Coronary artery (tissue), 2 donors: ENCODE results near the gene USP4.

Experiments used
- DNase-seq: peaks from one replicate; pipeline ENCODE4 v3.0.0-alpha.2; 2017; ENCODE audit warnings: low spot score
- H3K27ac ChIP-seq, 2 donors: fragments of 200-600 bp; sonication (generic); one replicate each; pipeline ENCODE4 v1.5.1; 2016 to 2019
- H3K4me3 ChIP-seq: fragments of 200-600 bp; sonication (generic); 2 replicates; pipeline ENCODE4 v1.5.1; 2016; ENCODE audit warnings: mild to moderate bottlenecking, moderate library complexity
- CTCF ChIP-seq: fragments of 200-600 bp; sonication (generic); IDR thresholded peaks from one replicate; pipeline ENCODE4 v1.5.1; 2019; ENCODE audit warnings: antibody characterized with exemption

USP4 gene

GRCh38 chr3:49339941-49340800, at the start of gene USP4:
Gene USP4, minus strand, starts transcription at chr3:49340053. Its CDS starts 29 bp downstream, at chr3:49340024.
- H3K4me3 ChIP-seq = peak within 1 kb of the TSS; percentile 86
- peak within 1 kb of the TSS; percentile 92 to 95 for H3K27ac ChIP-seq
- TF ChIP-seq CTCF = no peak
- DNase-seq = peak; percentile 90

DNA sequence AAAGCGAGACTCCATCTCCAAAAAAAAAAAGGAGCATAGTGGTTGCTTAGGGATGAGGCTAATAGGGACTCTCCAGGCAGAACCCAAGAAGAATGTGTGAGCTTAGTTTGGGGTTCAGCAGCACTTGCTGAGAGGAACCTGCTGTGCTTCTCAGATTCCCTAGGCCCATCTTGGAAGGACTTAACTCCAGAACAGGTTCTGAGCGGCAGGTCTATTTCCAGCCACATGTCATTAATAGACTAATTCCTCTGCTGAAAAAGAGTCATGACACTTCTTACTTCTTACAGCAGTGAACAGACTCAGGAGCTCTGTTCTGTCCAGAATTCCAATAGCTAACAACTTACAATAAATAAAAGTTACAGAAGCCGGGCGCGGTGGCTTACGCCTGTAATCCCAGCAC, 49.4 kb upstream of the USP4 start:
- DNase-seq = no peak
- no peak for TF ChIP-seq CTCF
- Histone ChIP-seq H3K27ac (peak overlapping the region in 1 of 2 donors; percentile 11), H3K4me3 (no peak overlapping the region)

- Histone ChIP-seq H3K4me3 (no peak overlapping the region), H3K27ac (no peak overlapping the region)
- DNase-seq = no peak
- no peak for TF ChIP-seq CTCF
Measured at GRCh38 chr3:49388289-49388820, 48.5 kb upstream of the USP4 start.

- Histone ChIP-seq H3K4me3 (no peak overlapping the region), H3K27ac (no peak overlapping the region)
- TF ChIP-seq CTCF = no peak
- no peak for DNase-seq
Measured at GRCh38 chr3:49387721-49388120, 47.9 kb upstream of the USP4 start.

DNA sequence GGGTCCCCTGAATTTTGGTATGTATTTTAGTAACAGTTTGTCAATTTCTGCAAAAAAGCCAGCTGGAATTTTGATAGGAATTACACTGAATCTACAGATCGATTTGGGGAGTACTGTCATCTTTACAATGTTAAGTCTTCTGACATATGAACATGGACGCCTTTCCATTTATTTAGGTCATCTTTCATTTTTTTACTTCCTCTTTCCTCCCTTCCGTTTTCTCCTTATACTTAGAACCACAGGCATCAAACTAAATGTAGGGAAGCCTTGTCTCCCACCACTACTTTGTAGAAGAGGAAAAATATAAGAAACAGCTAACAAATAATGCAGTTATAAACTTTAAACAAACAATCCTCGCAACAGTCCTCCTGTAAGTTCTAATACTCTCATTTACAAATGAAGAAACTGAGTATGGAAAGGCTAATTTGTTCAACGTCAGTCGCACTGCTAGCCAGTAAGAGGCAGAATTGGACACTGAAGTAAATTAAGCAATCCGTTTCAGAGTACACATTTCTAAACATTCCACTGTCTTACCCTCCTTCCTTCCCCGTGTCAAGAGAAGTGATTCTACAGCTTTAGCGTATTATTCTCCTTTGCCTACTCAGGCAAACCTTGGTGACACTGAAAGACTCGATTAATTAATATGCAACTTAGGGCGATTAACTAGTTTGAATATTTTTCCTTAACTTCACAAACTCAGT, 46.4 kb upstream of the USP4 start:
- Histone ChIP-seq H3K4me3 (peak overlapping the region; percentile 12), H3K27ac (peak overlapping the region in 1 of 2 donors; percentile 54)
- TF ChIP-seq CTCF = no peak
- DNase-seq = no peak

- H3K27ac ChIP-seq = no peak overlapping the region
- H3K4me3 ChIP-seq = no peak overlapping the region
- no peak for DNase-seq
- no peak for TF ChIP-seq CTCF
Measured at GRCh38 chr3:49385617-49386016, 45.8 kb upstream of the USP4 start.
